Endometrium (tissue), 2 donors: ENCODE data around the gene COLEC11.
A peak's percentile ranks its signal among the peaks of the same experiment; 100 is the strongest.

ENCODE experiments used
- FAIRE-seq: peaks from 2 replicates; lab custom pipeline; 2012; peaks lifted over from hg19 to GRCh38; lab: Jason Lieb, UNC
- donor health status: control.
- donor health status: control.

The COLEC11 gene

DNA sequence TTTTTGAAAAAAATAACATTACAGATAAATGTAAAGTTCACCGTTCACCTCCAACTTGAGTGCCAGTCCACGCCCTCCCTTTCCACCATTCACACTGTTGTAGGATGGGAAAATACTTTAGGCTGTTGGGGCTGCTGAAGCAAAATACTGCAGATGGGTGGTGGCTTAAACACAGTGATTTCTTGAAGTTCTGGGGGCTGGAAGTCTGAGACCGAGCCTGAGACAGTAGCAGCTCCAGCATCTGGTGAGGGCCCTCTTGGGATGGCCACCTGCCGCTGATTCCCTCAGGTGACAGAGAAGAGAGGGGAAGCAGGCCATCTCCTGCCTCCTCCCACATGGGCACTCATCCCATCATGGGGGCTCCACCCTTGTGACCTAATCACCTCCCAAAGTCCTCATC lies 80.8 kb downstream of the COLEC11 start:
- FAIRE-seq, result no peak

DNA sequence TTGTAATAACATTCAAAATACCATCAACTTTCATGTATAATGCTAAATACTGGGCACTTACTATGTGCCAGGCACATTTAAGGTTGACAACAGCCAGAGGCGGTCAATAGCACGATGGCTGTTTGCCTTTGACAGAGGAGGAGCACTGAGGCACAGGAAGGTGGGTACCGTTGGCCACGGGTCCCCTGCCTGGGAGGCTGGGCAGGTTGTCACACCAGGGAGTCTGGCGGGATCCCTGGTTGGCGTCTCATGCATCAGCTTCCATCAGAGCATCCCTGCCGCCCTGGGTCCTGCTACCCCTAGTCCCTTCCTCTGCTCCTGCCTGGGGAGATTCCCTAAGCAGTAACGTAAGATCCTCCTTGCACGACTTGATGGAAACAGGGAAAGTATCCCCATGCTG lies 82.5 kb downstream of the COLEC11 start:
- no peak for FAIRE-seq

DNA sequence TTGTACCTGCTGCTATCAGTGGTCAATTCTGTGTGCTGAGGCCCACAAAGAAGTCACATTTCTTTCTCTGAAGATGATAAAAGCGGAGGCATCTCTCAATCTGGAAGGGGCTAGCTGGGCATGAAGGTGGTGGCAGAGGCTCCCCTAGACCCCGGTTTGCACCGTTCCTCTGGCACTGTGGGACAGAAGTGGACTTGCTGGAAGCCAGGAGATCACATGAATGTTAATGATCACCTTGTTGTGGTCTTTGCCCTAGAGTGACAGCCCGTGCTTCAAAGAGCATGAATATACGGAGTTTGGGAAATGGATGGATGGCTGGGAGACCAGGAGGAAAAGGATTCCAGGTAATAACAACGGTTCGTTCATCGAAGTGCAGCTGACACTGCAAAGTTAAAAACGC lies 83.3 kb downstream of the COLEC11 start:
- no peak for FAIRE-seq

DNA sequence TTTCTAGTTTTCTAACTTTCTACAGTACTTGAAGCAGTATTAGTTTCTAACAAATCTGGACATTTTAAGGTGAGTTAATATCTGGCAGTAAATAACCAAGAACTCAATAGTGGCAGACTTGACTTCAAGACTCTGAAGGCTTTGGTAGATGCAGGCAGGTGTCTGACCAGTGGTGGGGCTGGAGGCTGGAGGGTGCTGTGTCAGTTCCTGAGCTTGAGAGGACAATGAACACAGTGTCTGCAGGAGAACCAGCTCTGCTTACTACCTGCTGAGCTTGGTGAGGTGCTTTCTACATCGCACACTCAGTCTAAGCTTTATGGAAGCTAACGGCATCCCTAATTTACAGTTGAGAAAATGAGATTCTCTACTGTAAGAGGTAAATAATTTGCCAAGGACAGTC lies 84.3 kb downstream of the COLEC11 start:
- no peak for FAIRE-seq

DNA sequence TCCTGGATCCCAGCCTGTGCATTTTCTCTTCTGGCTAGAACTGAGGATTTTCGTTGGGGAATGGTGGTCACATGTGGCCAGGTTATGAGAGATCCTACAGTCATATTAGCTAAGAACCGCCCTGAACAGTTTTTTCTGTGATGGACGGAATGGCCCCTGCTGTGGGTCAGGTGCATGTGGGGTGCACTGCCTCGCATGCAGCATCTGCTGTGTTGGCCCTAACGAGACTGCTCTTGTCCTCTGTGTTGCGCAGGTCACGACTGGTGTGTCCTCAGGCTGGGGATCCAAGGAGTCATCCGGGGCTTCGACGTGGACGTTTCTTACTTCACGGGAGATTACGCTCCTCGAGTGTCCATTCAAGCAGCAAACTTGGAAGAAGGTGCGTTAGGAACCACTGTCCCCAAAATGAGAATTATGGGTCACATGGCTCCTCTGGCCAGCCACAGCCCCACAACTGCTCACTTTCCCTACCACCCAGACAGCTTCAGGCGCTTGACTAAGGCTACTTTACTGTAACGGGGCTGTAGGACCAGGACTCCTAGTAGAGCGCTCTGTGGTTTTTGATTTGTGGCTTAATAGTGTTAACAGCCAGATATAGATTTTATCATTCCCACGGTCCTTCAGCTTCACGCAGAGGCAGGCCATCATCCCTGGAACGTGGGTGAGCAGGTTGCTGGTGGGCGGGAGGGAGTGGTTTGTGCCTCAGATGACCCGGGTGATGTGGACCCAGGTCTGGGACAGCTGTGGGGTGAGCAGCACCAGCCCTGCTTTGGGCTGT lies 84.9 kb downstream of the COLEC11 start:
- FAIRE-seq, result no peak

DNA sequence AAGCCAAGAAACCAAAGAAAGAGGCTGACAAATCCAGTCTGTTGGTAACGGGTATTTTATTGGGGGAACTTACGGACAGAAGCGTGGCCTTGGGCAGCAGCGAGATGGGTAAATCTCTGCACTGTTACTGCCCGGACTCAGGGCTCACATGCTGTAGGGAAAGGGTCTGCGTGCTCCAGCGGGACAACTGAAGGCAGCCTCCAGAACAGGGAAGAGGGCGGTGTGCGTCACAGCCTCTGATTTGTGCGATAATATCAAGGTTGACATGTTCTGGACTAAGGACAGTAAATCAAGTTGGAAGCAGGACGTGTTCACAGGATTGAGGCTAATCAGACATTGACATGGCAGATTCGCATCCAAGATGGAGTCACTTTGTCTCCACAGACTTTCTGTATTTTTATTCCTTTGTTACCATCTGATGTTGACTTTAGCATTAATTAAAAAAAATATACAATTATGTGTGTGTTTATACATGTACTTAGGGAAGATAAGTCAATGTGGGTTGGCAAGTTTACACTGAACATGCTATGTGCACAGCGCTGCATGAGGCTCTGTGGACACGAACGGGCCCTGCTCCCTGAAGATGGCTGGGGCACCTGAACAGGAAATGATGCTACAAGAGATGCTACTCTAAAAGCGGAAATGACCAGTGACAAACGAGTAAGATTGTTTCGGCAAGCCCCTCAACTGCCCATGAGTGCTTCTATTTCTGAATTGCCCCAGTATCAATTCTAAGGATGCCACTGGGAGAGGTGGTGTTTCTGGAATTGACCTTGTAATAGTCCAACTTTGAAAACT lies 85.8 kb downstream of the COLEC11 start:
- FAIRE-seq, result no peak

DNA sequence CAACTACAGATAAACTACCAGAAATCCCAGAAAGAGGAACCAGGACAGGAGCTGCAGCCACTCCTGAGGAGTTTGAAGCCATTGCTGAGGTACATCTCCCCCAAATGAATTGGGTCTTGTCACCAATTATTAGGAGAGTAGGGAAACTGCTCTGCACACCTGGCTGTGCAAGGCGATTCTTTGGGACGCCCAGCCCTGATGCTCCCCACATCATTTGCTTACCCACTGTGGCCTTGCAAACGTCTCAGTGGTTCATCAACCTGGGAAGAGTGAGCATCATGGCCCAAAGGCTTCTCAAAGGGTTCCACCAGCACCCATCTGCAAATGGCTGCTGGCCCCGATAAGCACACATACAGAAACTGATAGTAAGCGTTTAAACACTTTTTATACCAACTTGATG lies 86.7 kb downstream of the COLEC11 start:
- no peak for FAIRE-seq

DNA sequence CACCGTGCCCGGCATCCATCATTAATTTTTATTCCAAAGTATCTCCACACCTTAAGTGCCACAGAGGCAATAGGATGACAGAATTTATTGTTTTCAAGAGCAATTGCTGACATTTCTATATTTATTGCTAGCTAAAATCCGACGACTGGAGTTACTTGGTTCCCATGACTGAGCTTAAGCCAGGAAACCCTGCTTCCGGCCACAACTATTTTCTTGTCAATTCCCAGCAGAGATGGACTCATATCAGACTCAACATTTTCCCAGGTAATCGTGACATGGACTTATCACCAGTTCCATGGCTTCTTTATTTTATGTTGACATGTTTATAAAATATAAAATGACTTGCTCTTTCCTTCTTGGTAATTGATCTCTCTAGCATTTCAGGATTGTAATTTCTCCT lies 87.9 kb downstream of the COLEC11 start:
- FAIRE-seq, result no peak

DNA sequence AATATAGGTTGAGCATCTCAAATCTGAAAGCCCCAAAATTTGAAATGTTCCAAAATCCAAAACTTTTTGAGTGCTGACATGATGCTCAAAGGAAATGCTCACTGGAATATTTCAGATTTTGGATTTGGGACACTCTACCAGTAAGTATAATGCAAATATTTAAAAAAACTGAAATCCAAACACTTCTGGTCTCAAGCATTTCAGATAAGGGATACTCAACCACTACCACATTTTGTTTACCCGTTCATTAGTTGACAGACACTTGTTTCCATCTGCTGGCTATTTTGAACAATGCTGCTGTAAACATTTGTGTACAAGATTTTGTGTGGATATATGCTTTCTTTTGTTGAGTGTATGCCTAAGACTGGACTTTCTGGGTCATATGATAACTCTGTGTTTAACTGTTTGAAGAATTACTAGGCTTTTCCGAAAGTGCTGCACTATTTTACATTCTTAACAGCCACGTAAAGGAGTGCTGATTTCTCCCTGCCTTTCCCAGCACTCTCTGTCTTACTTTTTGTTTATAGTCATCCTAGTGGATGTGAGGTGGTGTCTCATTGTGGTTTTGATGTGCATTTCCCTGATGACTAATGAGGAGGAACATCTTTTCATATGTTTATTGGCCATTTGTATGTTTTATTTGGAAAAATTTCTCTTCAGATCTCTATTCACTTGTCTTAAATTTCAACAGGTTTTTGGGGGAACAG lies 89.0 kb downstream of the COLEC11 start:
- no peak for FAIRE-seq

DNA sequence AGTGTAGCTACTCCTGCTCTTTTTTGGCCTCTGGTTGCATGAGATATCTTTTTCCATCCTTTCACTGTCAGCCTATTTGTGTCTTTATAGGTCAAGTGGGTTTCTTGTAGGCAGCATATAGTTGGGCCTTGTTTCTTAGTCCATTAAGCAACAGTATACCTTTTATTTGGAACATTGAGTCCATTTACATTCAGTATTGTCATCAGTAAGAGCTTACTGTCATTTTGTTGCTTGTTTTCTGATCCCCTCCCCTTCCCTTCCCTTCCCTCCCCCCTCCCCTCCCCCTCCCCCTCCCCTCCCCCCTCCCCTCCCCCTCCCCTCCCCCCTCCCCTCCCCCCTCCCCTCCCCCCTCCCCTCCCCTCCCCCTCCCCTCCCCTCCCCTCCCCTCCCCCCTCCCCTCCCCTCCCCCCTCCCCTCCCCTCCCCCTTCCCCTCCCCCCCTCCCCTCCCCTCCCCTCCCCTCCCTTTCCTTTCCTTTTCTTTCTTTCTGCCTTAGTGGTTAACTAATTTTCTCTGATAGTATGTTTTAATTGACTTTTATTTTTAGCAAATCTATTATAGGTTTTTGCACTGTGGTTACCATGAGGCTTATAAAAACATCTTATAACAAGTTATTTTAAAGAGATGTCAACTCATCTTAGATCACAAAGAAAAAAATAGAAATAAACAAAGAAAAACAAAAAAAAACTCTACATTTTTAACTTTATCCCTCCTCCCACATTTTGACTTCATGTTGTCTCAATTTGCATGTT lies 95.3 kb downstream of the COLEC11 start:
- peak; percentile 18 for FAIRE-seq

DNA sequence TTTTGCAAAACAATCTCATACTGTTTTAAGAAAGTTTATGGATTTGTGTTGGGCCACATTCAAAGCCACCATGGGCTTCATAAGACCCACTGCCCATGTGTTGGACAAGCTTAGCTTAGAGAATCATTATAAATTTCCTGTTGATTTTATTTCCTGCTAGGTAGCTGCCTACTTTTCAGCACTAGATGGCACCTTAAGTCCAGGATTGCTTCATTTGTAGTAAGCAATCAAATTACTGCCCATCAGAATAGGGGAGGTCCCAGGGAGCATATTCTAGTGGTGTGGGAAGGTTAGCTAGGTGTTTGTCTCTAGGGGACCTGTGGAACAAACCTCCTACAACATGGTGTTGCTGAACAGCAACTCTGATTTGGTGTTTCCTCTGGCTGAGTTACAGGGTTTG lies 97.5 kb downstream of the COLEC11 start:
- no peak for FAIRE-seq
